GM21786 (cell line): Measurements from ENCODE around the gene MXD4.
"Not testable (repeated sequence)": the region's sequence is repeated elsewhere in the genome, so short reads cannot be mapped to it uniquely, and the experiment has no call there.

ENCODE experiments used
- ATAC-seq: cut with Tn5 transposase; IDR thresholded peaks from one replicate; pipeline ENCODE4 v1.9.1; 2021; ENCODE audit not compliant: unreplicated experiment

The MXD4 gene

GRCh38 chr4:2241003-2241402 lies 20.9 kb downstream of the MXD4 start:
- no peak for ATAC-seq

GRCh38 chr4:2236944-2237666 lies 24.8 kb downstream of the MXD4 start:
- ATAC-seq = no peak

GRCh38 chr4:2231082-2231481 lies 30.8 kb downstream of the MXD4 start:
- ATAC-seq = no peak

GRCh38 chr4:2226261-2226660 lies 35.6 kb downstream of the MXD4 start:
- ATAC-seq = no peak

GRCh38 chr4:2222838-2223237 lies 39.1 kb downstream of the MXD4 start:
- no peak for ATAC-seq

- not testable (repeated sequence) for ATAC-seq
Measured at GRCh38 chr4:2221378-2221777, 40.5 kb downstream of the MXD4 start.

GRCh38 chr4:2220016-2220630 lies 41.8 kb downstream of the MXD4 start:
- no peak for ATAC-seq

GRCh38 chr4:2219233-2219760 lies 42.6 kb downstream of the MXD4 start:
- ATAC-seq = no peak

GRCh38 chr4:2218436-2218835 lies 43.5 kb downstream of the MXD4 start:
- ATAC-seq = no peak

- no peak for ATAC-seq
Measured at GRCh38 chr4:2217726-2218125, 44.2 kb downstream of the MXD4 start.

GRCh38 chr4:2212831-2213230 lies 49.1 kb downstream of the MXD4 start:
- ATAC-seq = no peak

GRCh38 chr4:2202789-2203188 lies 59.1 kb downstream of the MXD4 start:
- not testable (repeated sequence) for ATAC-seq
